Motor neuron (in vitro differentiated cells): ENCODE results near the gene HCLS1. TPM values are rescaled to one million over a fixed set of nuclear protein-coding genes. Genes with fewer than 3 reads are reported as not detected.

ENCODE experiments used
- total RNA-seq, 8 experiments: library from RNA; unstranded; fragments of 300-600 nt; gene quantifications; 2 replicates each; pipeline versions ENCODE4 v1.2.3 to v1.2.4, GENCODE V29; 2022

Gene HCLS1
- total RNA-seq, 8 experiments from 2014 or later, result 0.16 to 44.9 (median 1.1) TPM

Other genes with a start within 250 kb of the HCLS1 start
- 1 to 10 TPM in 4 of 8 experiments, under 1 TPM in 4; 0.21 to 9.3 (median 0.99) TPM for gene POLQ, start 114.9 kb downstream of the HCLS1 start, total RNA-seq
- not detected for gene ARGFX, start 93.0 kb downstream of the HCLS1 start, total RNA-seq
- under 1 TPM; 0.04 to 0.33 (median 0.17) TPM for gene FBXO40, start 67.5 kb downstream of the HCLS1 start, total RNA-seq
- gene GOLGB1, start 88.8 kb upstream of the HCLS1 start, total RNA-seq, result 10 to 100 TPM; 36.4 to 72.5 (median 55.4) TPM
- gene IQCB1, start 174.2 kb upstream of the HCLS1 start, total RNA-seq, result 10 to 100 TPM; 20.0 to 46.6 (median 36.4) TPM
- 10 to 100 TPM in 3 of 8 experiments, 1 to 10 TPM in 5; 2.2 to 13.2 (median 6.5) TPM for gene EAF2, start 174.3 kb upstream of the HCLS1 start, total RNA-seq
- 10 to 100 TPM in 2 of 8 experiments, 1 to 10 TPM in 4, under 1 TPM in 2; 0.81 to 52.3 (median 3.5) TPM for gene SLC15A2, start 233.5 kb upstream of the HCLS1 start, total RNA-seq